ENCODE measurements around the gene APOC3.

- TF ChIP-seq CCAR2 (IDR thresholded peaks at IDR 0.05; ENCODE audit: low read depth, low read length) (no peak), SREBF1 (IDR thresholded peaks at IDR 0.05; ENCODE audit: borderline replicate concordance, low read depth, low read length) (no peak), CBFA2T2 (conservative IDR thresholded peaks at IDR 0.05) (no peak), BRCA1 (IDR thresholded peaks at IDR 0.05) (no peak), BRCA1 (CRISPR knock-in tag; IDR thresholded peaks at IDR 0.05) (no peak), MEIS2 (IDR thresholded peaks at IDR 0.05; ENCODE audit: partially characterized antibody) (no peak), EGR1 (conservative IDR thresholded peaks at IDR 0.05) (no peak), POLR2A (conservative IDR thresholded peaks at IDR 0.05) (no peak), POLR2AphosphoS5 (IDR thresholded peaks at IDR 0.05; ENCODE audit: control insufficient read depth, insufficient read depth, low read depth, low read length) (no peak), CTCF (IDR thresholded peaks at IDR 0.05 in 2 of 3, conservative IDR thresholded peaks at IDR 0.05 in 1 of 3; ENCODE audit: insufficient read depth in 2 of 3, low read depth in 1 of 3, low read length in 3 of 3) (no peak), BCL6 (CRISPR knock-in tag; IDR thresholded peaks at IDR 0.05) (no peak)
Measured at GRCh38 chr11:116826751-116827431, 2.8 kb upstream of the APOC3 start.

All from K562 (cell line).